ENCODE data around the gene CLMN. TPM values are rescaled to one million over a fixed set of nuclear protein-coding genes. Genes with fewer than 3 reads are reported as not detected.

CLMN gene
- total RNA-seq, 1 donor from 2014 or later: 26.8 TPM

DNA sequence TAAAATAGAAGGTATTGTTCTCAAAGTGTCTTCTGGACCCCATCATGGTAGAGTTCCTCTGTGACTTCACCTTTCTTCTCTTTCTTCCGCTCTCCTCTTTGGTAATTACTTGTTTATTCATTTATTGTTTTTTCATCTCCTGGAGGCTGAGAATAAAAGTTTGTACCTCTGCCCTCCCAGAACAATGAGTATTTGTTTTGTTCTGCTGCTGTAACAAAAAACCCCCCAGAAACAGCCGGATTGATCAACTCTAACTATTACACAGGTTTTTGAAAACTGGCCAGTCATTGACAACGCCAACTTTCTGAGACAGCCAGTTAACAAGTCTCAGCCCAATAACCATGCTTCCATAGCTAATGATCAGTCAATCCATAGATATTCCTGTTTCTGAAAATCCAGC is 154.2 kb downstream of the CLMN start:
- Histone ChIP-seq H3K9me3 (no peaks in the 10 kb centered on the region), H3K27me3 (ENCODE audit: low read depth) (no peaks in the 10 kb centered on the region), H3K4me1 (peaks cover 8% of the 10 kb centered on the region), H3K36me3 (no peaks in the 10 kb centered on the region), H3K4me3 (no peak overlapping the region), H3K27ac (no peak overlapping the region)
- TF ChIP-seq, protein P1, sequence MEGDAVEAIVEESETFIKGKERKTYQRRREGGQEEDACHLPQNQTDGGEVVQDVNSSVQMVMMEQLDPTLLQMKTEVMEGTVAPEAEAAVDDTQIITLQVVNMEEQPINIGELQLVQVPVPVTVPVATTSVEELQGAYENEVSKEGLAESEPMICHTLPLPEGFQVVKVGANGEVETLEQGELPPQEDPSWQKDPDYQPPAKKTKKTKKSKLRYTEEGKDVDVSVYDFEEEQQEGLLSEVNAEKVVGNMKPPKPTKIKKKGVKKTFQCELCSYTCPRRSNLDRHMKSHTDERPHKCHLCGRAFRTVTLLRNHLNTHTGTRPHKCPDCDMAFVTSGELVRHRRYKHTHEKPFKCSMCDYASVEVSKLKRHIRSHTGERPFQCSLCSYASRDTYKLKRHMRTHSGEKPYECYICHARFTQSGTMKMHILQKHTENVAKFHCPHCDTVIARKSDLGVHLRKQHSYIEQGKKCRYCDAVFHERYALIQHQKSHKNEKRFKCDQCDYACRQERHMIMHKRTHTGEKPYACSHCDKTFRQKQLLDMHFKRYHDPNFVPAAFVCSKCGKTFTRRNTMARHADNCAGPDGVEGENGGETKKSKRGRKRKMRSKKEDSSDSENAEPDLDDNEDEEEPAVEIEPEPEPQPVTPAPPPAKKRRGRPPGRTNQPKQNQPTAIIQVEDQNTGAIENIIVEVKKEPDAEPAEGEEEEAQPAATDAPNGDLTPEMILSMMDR (IDR thresholded peaks at IDR 0.05): no peak
- intact Hi-C loops (cut with DNase I): no loop called here
- no peak for DNase-seq
- ATAC-seq: no peak

DNA sequence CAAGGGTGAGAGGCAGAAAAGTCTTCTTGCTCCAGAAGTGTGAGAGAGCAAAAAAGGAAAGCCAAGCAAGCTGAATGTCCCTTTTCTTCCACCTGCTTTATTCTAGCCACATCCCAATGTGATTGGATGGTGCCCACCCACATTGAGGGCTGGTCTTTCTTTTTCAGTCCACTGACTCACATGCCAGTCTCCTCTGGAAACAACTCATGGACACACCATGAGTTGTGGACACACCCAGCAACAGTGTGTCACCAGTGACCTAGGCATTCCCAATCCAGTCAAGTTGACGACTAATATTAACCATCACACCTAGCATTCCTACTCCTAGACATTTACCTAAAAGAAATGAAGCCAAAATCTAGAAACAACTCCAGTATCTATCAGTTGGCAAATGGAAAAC is 155.2 kb downstream of the CLMN start:
- Histone ChIP-seq H3K36me3 (no peaks in the 10 kb centered on the region), H3K4me1 (peaks cover 8% of the 10 kb centered on the region), H3K4me3 (no peak overlapping the region), H3K27ac (no peak overlapping the region), H3K9me3 (no peaks in the 10 kb centered on the region), H3K27me3 (ENCODE audit: low read depth) (no peaks in the 10 kb centered on the region)
- TF ChIP-seq, protein P1 (IDR thresholded peaks at IDR 0.05): no peak
- ATAC-seq (no peak), DNase-seq (no peak)
- intact Hi-C loops (cut with DNase I): no loop called here

DNA sequence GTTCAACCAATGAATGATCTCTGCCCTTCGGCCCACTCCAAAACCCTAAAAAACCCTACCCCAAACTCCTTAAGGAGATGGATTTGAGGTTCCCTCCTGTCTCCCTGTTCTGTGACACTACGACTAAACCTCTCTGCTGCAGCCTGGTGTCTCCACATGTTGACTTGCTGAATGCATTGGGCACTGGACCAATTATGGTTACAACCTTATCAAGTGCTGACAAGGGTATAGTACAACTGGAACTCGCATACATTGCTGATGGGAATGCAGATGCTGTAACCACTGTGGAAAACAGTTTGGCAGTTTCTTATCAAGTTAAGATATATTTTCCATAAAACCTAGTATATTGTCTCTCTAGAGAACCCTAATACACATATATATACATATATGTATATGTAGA is 156.0 kb downstream of the CLMN start:
- Histone ChIP-seq H3K27ac (no peak overlapping the region), H3K9me3 (no peaks in the 10 kb centered on the region), H3K36me3 (no peaks in the 10 kb centered on the region), H3K4me3 (no peak overlapping the region), H3K27me3 (ENCODE audit: low read depth) (no peaks in the 10 kb centered on the region), H3K4me1 (peaks cover 11% of the 10 kb centered on the region)
- DNase-seq (no peak), ATAC-seq (no peak)
- TF ChIP-seq, protein P1 (IDR thresholded peaks at IDR 0.05): no peak
- intact Hi-C loops (cut with DNase I): no loop called here

DNA sequence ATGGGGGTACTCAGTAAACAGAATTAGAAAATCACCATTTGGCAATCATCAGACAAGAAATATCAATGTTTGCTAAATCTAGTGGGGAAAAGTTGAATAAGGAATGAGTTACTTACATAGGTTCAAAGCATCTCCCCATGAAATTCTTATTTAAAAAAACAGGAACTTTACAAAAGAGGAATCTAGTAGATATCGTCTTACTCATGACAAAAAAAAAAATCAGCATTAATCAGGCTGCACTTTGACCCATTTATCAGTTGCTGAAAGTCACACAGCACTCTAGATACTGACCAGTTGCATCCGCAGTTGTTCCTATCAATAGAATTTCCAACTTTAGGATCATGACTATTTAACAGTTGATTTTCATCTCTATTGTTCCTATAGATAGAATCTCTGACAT is 156.6 kb downstream of the CLMN start:
- peak; percentile 26 to 55 for ATAC-seq
- H3K27me3 ChIP-seq (ENCODE audit: low read depth): no peaks in the 10 kb centered on the region
- H3K4me1 ChIP-seq: peaks cover 17% of the 10 kb centered on the region
- H3K9me3 ChIP-seq: no peaks in the 10 kb centered on the region
- no peaks in the 10 kb centered on the region for H3K36me3 ChIP-seq
- H3K27ac ChIP-seq: no peak overlapping the region
- H3K4me3 ChIP-seq: no peak overlapping the region
- TF ChIP-seq, protein P1 (IDR thresholded peaks at IDR 0.05): no peak
- intact Hi-C loops (cut with DNase I): no loop called here
- DNase-seq: no peak

DNA sequence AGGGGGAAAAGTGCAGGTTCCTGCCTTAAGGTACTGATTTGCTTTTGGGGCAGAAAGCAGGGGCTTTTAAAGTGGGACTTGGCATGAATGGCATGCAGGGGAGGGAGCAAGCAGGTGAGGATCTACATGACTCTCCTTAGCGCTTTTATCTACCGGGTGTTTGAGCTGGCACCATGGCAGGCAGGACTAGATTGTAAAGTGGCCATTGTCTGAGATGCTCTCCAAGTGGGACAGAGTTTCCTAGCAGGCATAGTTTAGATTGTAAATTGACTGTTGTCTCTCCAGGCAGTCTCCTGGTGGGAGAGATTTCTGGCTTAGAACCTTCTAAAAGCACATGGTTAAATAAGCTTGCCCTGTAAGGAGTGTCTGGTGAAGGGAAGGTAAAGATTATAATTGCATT is 157.1 kb downstream of the CLMN start:
- Histone ChIP-seq H3K4me1 (peaks cover 19% of the 10 kb centered on the region), H3K27ac (no peak overlapping the region), H3K36me3 (no peaks in the 10 kb centered on the region), H3K27me3 (ENCODE audit: low read depth) (no peaks in the 10 kb centered on the region), H3K9me3 (no peaks in the 10 kb centered on the region), H3K4me3 (no peak overlapping the region)
- DNase-seq: no peak
- intact Hi-C loops (cut with DNase I): no loop called here
- no peak for ATAC-seq
- TF ChIP-seq, protein P1 (IDR thresholded peaks at IDR 0.05): no peak

All from lower lobe of right lung (tissue), 2 donors.